ENCODE results near the gene RPS25.
A peak's percentile ranks its signal among the peaks of the same experiment; 100 is the strongest.
"Not testable (repeated sequence)": the region's sequence is repeated elsewhere in the genome, so short reads cannot be mapped to it uniquely, and the experiment has no call there.

RPS25 gene

GRCh38 chr11:119052163-119052814 lies 34.1 kb upstream of the RPS25 start:
- no peaks in the 10 kb centered on the region for H3K9me3 ChIP-seq (ENCODE audit: control insufficient read depth, insufficient read depth, low read length)
- peaks cover 3% of the 10 kb centered on the region for H3K4me1 ChIP-seq (ENCODE audit: control insufficient read depth, insufficient read depth, low read length)
- no peak overlapping the region for H3K4me3 ChIP-seq (ENCODE audit: low read depth, low read length)
- no peaks in the 10 kb centered on the region for H3K27me3 ChIP-seq (ENCODE audit: control insufficient read depth, insufficient read depth, low read length)
- no peak overlapping the region for H3K9ac ChIP-seq (ENCODE audit: low read depth, low read length)
- H3K36me3 ChIP-seq (ENCODE audit: control insufficient read depth, insufficient read depth, low read length), result peaks cover 77% of the 10 kb centered on the region

- Histone ChIP-seq H3K9me3 (ENCODE audit: control insufficient read depth, insufficient read depth, low read length) (no peaks in the 10 kb centered on the region), H3K4me1 (ENCODE audit: control insufficient read depth, insufficient read depth, low read length) (peaks cover 3% of the 10 kb centered on the region), H3K4me3 (ENCODE audit: low read depth, low read length) (no peak overlapping the region), H3K27me3 (ENCODE audit: control insufficient read depth, insufficient read depth, low read length) (no peaks in the 10 kb centered on the region), H3K9ac (ENCODE audit: low read depth, low read length) (no peak overlapping the region), H3K36me3 (ENCODE audit: control insufficient read depth, insufficient read depth, low read length) (peaks cover 83% of the 10 kb centered on the region)
Measured at GRCh38 chr11:119051440-119052162, 33.5 kb upstream of the RPS25 start.

- no peak overlapping the region for H3K4me3 ChIP-seq (ENCODE audit: low read depth, low read length)
- H3K27me3 ChIP-seq (ENCODE audit: control insufficient read depth, insufficient read depth, low read length), result no peaks in the 10 kb centered on the region
- H3K9me3 ChIP-seq (ENCODE audit: control insufficient read depth, insufficient read depth, low read length), result no peaks in the 10 kb centered on the region
- peaks cover 75% of the 10 kb centered on the region for H3K36me3 ChIP-seq (ENCODE audit: control insufficient read depth, insufficient read depth, low read length)
- H3K4me1 ChIP-seq (ENCODE audit: control insufficient read depth, insufficient read depth, low read length), result peaks cover 7% of the 10 kb centered on the region
- no peak overlapping the region for H3K9ac ChIP-seq (ENCODE audit: low read depth, low read length)
Measured at GRCh38 chr11:119049081-119049480, 30.9 kb upstream of the RPS25 start.

GRCh38 chr11:119048644-119049043 lies 30.5 kb upstream of the RPS25 start:
- H3K4me1 ChIP-seq (ENCODE audit: control insufficient read depth, insufficient read depth, low read length), result peaks cover 7% of the 10 kb centered on the region
- no peak overlapping the region for H3K9ac ChIP-seq (ENCODE audit: low read depth, low read length)
- H3K4me3 ChIP-seq (ENCODE audit: low read depth, low read length), result no peak overlapping the region
- no peaks in the 10 kb centered on the region for H3K9me3 ChIP-seq (ENCODE audit: control insufficient read depth, insufficient read depth, low read length)
- H3K36me3 ChIP-seq (ENCODE audit: control insufficient read depth, insufficient read depth, low read length), result peaks cover 71% of the 10 kb centered on the region
- H3K27me3 ChIP-seq (ENCODE audit: control insufficient read depth, insufficient read depth, low read length), result no peaks in the 10 kb centered on the region

GRCh38 chr11:119047205-119047604 lies 29.1 kb upstream of the RPS25 start:
- Histone ChIP-seq H3K27me3 (ENCODE audit: control insufficient read depth, insufficient read depth, low read length) (no peaks in the 10 kb centered on the region), H3K36me3 (ENCODE audit: control insufficient read depth, insufficient read depth, low read length) (peaks cover 57% of the 10 kb centered on the region), H3K4me1 (ENCODE audit: control insufficient read depth, insufficient read depth, low read length) (peaks cover 7% of the 10 kb centered on the region), H3K9me3 (ENCODE audit: control insufficient read depth, insufficient read depth, low read length) (no peaks in the 10 kb centered on the region), H3K4me3 (ENCODE audit: low read depth, low read length) (no peak overlapping the region), H3K9ac (ENCODE audit: low read depth, low read length) (no peak overlapping the region)

- no peaks in the 10 kb centered on the region for H3K9me3 ChIP-seq (ENCODE audit: control insufficient read depth, insufficient read depth, low read length)
Measured at GRCh38 chr11:119046489-119046888, 28.3 kb upstream of the RPS25 start.

GRCh38 chr11:119044708-119045107 lies 26.6 kb upstream of the RPS25 start:
- H3K9ac ChIP-seq (ENCODE audit: low read depth, low read length), result no peak overlapping the region
- H3K4me3 ChIP-seq (ENCODE audit: low read depth, low read length), result peak overlapping the region; percentile 18
- H3K9me3 ChIP-seq (ENCODE audit: control insufficient read depth, insufficient read depth, low read length), result no peaks in the 10 kb centered on the region
- peaks cover 9% of the 10 kb centered on the region for H3K4me1 ChIP-seq (ENCODE audit: control insufficient read depth, insufficient read depth, low read length)
- peaks cover 37% of the 10 kb centered on the region for H3K36me3 ChIP-seq (ENCODE audit: control insufficient read depth, insufficient read depth, low read length)
- no peaks in the 10 kb centered on the region for H3K27me3 ChIP-seq (ENCODE audit: control insufficient read depth, insufficient read depth, low read length)

More at GRCh38 chr11:119046489-119046888, 28.3 kb upstream of the RPS25 start:
- H3K9ac ChIP-seq (ENCODE audit: low read depth, low read length), result no peak overlapping the region
- H3K4me3 ChIP-seq (ENCODE audit: low read depth, low read length), result no peak overlapping the region
- peaks cover 50% of the 10 kb centered on the region for H3K36me3 ChIP-seq (ENCODE audit: control insufficient read depth, insufficient read depth, low read length)
- H3K27me3 ChIP-seq (ENCODE audit: control insufficient read depth, insufficient read depth, low read length), result no peaks in the 10 kb centered on the region
- peaks cover 7% of the 10 kb centered on the region for H3K4me1 ChIP-seq (ENCODE audit: control insufficient read depth, insufficient read depth, low read length)

- no peak overlapping the region for H3K9ac ChIP-seq (ENCODE audit: low read depth, low read length)
Measured at GRCh38 chr11:119042927-119043326, 24.8 kb upstream of the RPS25 start.

GRCh38 chr11:119041821-119042514 lies 23.8 kb upstream of the RPS25 start:
- Histone ChIP-seq H3K9ac (ENCODE audit: low read depth, low read length) (peak overlapping the region; percentile 24), H3K27me3 (ENCODE audit: control insufficient read depth, insufficient read depth, low read length) (no peaks in the 10 kb centered on the region), H3K36me3 (ENCODE audit: control insufficient read depth, insufficient read depth, low read length) (peaks cover 10% of the 10 kb centered on the region), H3K4me1 (ENCODE audit: control insufficient read depth, insufficient read depth, low read length) (peaks cover 9% of the 10 kb centered on the region), H3K4me3 (ENCODE audit: low read depth, low read length) (no peak overlapping the region), H3K9me3 (ENCODE audit: control insufficient read depth, insufficient read depth, low read length) (no peaks in the 10 kb centered on the region)

More at GRCh38 chr11:119042927-119043326, 24.8 kb upstream of the RPS25 start:
- H3K27me3 ChIP-seq (ENCODE audit: control insufficient read depth, insufficient read depth, low read length), result no peaks in the 10 kb centered on the region
- H3K9me3 ChIP-seq (ENCODE audit: control insufficient read depth, insufficient read depth, low read length), result no peaks in the 10 kb centered on the region
- H3K36me3 ChIP-seq (ENCODE audit: control insufficient read depth, insufficient read depth, low read length), result peaks cover 19% of the 10 kb centered on the region
- H3K4me3 ChIP-seq (ENCODE audit: low read depth, low read length), result no peak overlapping the region
- peaks cover 9% of the 10 kb centered on the region for H3K4me1 ChIP-seq (ENCODE audit: control insufficient read depth, insufficient read depth, low read length)

- not testable (repeated sequence) for H3K9ac ChIP-seq (ENCODE audit: low read depth, low read length); H3K4me3 ChIP-seq (ENCODE audit: low read depth, low read length); H3K27me3 ChIP-seq (ENCODE audit: control insufficient read depth, insufficient read depth, low read length); H3K4me1 ChIP-seq (ENCODE audit: control insufficient read depth, insufficient read depth, low read length); H3K36me3 ChIP-seq (ENCODE audit: control insufficient read depth, insufficient read depth, low read length); H3K9me3 ChIP-seq (ENCODE audit: control insufficient read depth, insufficient read depth, low read length)
Measured at GRCh38 chr11:119039471-119039870, 21.3 kb upstream of the RPS25 start.

GRCh38 chr11:119038884-119039283 lies 20.7 kb upstream of the RPS25 start:
- Histone ChIP-seq H3K36me3 (ENCODE audit: control insufficient read depth, insufficient read depth, low read length) (no peaks in the 10 kb centered on the region), H3K4me1 (ENCODE audit: control insufficient read depth, insufficient read depth, low read length) (peaks cover 2% of the 10 kb centered on the region), H3K4me3 (ENCODE audit: low read depth, low read length) (no peak overlapping the region), H3K9me3 (ENCODE audit: control insufficient read depth, insufficient read depth, low read length) (no peaks in the 10 kb centered on the region), H3K9ac (ENCODE audit: low read depth, low read length) (no peak overlapping the region), H3K27me3 (ENCODE audit: control insufficient read depth, insufficient read depth, low read length) (no peaks in the 10 kb centered on the region)

All from iPS-15b (cell line).